NCI-H345 treated with DMSO at 0.1 percent for 48 hours (cell line): ENCODE results near the gene CCDC6.
"Not testable (repeated sequence)": the region's sequence is repeated elsewhere in the genome, so short reads cannot be mapped to it uniquely, and the experiment has no call there.

Source experiments
- DNase-seq: peaks from one replicate; lab custom pipeline; 2025; ENCODE audit not compliant: unreplicated experiment; lab: John Stamatoyannopoulos, UW

Gene CCDC6

DNA sequence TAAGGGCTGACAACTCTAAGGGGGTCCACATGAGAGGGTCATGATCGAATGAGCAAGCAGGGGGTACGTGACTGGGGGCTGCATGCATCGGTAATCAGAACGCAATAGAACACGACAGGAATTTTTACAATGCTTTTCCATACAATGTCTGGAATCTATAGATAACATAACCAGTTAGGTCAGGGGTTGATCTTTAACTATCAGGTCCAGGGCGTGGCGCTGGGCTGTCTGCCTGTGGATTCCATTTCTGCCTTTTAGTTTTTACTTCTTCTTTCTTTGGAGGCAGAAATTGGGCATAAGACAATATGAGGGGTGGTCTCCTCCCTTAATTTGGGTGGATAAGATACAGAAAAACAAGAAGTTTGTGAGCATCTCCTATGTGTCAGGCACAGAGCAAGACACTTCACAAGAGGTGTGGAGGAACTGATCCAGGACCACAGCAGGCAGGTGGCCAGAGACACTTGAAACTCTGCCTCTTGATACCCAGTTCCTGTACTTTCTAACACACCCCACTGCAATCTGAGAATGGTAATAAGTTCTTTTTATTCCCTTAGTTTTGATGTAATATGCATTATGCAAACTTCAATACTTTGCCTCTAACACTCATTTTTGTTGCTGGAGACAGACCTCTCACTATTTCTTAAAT, 135.1 kb downstream of the CCDC6 start:
- DNase-seq: no peak

DNA sequence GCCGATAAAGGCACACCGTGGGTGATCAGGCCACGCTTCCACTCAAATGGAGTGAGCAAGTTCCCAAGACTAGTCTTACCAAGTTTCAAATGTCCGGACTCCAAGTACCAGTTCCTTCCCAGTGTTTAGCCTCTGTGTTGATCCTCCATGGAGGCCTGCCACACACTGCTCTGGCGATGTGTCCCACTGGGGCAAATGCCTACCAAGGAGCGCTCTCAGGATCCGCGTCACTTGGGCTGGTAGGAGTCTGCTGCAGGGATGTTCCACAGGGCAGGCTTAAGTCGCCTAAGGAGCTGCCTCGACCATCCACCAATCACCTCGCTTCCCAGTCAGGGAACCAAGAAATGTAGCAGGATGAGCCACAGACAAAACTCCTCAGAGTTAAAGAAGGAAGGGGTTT, 135.7 kb downstream of the CCDC6 start:
- no peak for DNase-seq

GRCh38 chr10:59762505-59762904, 143.9 kb downstream of the CCDC6 start:
- no peak for DNase-seq

DNA sequence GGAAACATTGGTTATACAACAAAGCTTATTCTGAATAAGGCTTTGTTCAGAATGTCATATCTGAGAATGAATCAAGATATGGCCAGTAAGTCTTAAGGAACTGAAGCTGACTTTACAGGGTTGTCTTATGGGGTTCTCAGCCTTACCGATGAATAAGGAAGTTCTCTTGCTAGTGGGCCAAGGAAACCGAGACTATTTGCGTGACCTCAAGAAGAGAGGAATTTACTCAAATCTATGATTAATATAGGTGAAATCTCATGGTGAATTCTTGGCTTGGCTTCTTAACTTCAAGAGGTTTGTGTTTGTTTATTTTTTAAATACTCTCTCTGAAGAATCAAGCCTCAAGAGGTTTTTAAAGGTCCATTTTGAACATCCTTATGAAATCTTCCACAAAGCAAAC, 148.4 kb downstream of the CCDC6 start:
- no peak for DNase-seq

DNA sequence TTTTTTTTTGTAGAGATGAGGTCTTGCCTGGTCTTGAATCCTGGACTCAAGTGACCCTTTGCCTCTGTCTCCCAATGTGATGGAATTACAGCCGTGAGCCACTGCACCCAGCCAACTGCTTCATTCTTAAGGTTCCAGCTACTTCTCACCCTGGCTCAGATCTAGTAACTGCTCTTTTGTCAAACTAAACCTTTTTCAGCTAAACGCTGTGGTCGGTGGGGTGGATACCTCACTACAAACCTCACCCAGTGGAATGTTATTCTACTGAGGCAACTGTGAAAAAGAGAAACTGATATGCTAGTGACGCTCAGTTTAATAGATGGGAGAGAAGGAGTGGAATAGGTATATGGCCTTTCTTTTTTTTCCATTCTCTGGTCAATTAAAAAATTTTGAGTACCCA, 151.4 kb downstream of the CCDC6 start:
- no peak for DNase-seq

GRCh38 chr10:59753267-59753666, 153.1 kb downstream of the CCDC6 start, which contains the start of gene MRLN:
MRLN (minus strand) TSS chr10:59753455.
- no peak for DNase-seq

DNA sequence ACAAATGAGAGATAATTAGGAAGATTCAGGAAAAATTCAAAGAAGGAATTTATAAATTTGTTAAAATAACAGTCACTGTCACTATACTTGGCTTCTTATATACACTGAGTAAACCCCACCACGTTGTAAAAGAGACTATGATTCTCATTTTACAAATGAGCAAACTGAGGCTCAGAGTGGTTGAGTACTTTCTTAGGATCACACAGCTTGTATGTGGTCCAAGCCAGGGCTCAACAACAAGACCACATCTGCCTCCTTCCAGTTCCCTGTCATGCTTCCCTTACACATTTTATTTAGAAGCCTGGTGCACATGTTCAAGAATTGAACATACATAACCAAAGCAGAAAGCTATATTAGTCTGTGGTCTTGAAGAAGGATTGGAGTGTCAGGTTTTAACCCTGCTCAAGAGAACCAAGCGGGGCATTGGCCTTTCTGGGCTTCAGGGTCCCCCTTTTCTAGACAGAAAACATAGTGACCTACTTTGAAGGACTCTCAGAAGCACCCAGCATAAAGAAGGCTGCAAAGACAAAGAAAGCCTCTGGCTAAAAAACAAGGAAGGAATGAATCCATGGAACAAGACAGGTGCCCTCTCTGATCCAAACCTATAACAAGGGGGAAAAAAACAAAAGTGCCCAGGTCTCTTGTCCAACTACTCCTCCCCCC, 153.9 kb downstream of the CCDC6 start:
- no peak for DNase-seq

DNA sequence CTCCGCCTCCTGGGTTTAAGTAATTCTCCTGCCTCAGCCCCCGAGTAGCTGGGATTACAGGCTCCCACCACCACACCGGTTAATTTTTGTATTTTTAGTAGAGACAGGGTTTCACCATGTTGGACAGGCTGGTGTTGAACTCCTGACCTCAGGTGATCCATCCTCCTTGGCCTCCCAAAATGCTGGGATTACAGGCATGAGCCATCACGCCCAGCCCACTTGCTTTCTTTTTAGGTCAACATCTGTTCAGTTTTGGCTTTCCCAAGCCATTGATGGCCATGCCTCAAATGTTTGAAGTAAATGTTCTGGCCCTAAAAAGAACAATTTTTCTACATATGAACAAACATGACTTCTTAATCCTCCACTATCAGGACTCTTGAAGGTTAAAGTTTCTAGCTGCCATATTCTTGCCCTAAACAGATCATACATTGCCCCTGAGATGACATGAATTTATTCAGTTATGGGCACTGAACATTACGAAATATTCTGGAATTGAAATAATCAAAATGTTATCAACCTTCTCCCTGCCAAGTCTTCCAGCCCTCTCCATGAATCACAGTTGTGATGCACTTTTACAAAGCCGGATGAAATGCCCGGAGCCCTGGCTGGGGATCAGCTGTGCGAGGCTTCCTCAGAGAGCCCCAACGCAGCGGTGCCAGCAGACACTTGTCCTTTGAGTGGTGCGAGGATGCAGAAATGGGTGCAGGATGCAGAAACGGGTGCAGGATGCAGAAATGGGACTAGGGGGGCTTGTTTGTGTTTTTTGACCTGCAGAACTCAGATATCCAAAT, 156.0 kb downstream of the CCDC6 start:
- DNase-seq: no peak

DNA sequence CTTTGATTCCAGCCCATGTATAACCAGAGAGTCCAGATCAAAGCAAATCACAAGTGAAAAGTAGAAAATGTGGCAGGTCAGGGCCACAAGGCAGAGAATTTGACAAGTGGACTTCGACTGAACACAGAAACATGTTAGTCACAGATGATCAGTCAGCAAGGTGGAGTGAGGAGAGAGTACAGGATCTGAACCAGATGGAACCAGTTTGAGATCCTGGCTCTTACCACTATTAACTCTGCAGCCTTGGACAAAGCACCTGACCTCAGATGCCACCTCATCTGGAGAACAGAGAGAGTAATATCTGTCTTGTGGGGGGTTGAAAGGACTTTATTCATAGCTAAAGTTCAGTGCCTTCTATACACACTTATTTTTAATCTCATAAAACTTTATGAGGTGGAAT, 157.5 kb downstream of the CCDC6 start:
- no peak for DNase-seq

- no peak for DNase-seq
Measured at GRCh38 chr10:59745163-59745650, 161.1 kb downstream of the CCDC6 start.

- DNase-seq: not testable (repeated sequence)
Measured at GRCh38 chr10:59744762-59745161, 161.6 kb downstream of the CCDC6 start.

GRCh38 chr10:59744156-59744555, 162.2 kb downstream of the CCDC6 start:
- not testable (repeated sequence) for DNase-seq

DNA sequence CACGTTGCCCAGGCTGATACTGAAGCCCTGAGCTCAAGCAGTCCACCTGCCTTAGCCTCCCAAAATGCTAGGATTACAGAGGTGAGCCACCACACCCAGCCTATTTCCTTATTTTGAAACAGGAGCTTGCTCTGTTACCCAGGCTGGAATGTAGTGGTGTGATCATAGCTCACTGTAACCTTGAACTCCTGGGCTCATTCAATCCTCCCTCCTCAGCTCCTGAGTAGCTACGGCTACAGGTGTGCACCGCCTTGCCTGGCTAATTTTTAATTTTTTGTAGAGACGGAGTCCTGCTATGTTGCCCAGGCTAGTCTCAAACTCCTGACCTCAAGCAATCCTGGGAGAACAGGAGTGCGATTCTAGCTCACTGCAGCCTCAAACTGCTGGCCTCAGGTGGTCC, 164.8 kb downstream of the CCDC6 start:
- DNase-seq: no peak

DNA sequence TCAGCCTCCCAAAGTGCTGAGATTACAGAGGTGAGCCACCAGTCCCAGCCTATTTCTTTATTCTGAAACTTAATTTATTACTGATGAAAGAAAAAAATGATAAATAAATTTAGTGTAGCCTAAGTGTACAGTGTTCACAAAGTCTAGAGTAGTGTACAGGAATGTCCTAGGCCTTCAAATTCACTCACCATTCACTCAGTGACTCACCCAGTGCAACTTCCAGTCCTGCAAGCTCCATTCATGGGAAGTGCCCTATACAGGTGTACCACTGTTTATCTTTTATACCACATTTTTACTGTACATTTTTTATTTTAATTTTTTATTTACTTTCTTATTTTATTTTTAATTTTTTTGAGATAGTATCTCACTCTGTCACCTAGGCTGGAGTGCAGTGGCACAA, 165.3 kb downstream of the CCDC6 start:
- DNase-seq: no peak
